Putamen (tissue), 1 donor: ENCODE data around the gene SMAP2.

Experiments used
- DNase-seq: peaks from one replicate; pipeline ENCODE4 v3.0.0-alpha.2; 2016; ENCODE audit warnings: low spot score

The SMAP2 gene

DNA sequence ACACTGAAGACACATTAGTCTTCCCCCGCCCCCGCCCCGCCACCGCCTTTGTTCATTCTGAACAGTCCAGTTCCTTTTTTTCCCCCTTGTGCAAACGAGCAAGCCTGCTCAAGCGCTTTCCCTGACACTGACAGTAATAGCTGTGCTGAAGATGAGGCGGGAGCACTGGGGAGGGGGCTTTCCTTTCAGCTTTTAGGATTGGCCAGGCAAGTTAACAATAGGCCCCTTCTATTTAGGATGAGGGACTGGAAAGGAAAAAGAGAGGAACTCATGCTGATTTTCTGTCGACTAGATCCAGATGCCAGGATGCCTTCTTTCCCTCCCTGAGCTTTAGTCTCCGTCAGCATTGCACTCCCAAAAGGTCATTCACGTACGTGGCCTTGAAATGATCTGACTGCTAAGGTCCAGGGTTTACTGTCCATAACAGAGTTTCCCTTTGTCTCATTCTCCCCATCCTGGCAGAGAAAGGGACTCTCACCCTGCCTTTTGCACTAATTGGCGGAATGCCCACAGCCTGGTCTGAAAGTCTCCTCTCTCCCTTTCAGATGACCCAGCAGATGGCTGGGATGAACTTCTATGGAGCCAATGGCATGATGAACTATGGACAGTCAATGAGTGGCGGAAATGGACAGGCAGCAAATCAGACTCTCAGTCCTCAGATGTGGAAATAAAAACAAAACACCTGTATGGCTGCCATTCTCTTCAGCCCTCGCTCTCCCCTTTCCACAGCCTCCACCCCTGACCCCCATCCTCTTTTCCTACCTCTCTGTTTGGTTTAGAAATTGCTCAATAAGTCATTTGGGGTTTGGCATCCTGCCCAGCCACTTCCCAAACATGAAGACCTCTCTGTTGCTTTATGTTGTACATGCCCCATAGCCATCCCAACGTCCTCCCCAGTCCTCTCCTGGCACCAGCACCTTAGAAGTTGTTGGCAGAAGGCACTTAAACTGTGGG is 48.2 kb downstream of the SMAP2 start:
- peak; percentile 72 for DNase-seq

DNA sequence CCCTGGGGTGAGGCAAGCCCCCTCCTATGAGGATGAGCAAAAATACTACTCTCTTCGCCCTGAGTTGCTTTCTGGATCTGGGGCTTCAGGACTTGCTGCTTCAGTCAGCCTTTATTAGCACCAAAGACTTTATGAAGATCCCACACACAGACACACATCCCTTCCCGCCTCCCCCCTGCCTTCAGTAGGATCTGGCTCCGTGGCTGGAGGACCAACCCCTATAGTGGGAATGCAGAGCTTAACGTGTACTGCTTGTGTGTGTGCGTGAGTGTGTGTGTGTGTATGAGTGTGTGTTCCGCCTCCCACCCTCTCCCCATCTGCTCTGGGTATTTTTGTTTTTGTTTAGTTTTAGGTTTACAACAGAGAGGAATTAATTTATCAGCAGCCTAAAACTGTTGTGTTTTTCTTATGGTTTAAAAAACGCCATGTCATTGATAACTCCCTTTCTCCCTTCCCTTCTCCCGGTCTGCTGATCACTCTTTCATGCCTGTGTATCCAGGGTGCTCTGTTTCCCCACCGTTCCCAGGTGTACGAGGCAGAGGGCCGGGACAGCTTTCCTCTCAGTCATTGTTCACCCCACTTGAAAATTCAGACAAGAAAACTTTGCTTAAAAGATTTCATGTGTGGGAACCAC is 49.2 kb downstream of the SMAP2 start:
- DNase-seq, result no peak

DNA sequence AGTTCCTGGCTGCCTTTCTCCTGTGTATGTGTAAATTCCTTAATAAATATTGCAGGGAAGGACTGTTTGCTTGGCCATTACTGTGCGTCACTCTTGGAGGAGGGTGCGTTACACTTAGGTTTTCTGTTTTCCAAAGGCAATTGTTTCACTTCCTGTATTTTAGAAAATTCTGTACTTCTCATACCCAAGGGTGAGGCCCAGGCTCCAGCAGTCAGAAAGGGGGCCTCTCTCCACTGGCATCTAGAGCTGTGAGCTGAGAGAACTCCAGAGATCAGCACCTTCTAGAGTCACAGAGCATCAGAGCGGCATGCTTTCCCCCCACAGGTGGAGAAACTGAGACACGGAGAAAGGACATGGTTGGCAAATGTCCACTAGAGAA is 49.7 kb downstream of the SMAP2 start:
- DNase-seq, result no peak

DNA sequence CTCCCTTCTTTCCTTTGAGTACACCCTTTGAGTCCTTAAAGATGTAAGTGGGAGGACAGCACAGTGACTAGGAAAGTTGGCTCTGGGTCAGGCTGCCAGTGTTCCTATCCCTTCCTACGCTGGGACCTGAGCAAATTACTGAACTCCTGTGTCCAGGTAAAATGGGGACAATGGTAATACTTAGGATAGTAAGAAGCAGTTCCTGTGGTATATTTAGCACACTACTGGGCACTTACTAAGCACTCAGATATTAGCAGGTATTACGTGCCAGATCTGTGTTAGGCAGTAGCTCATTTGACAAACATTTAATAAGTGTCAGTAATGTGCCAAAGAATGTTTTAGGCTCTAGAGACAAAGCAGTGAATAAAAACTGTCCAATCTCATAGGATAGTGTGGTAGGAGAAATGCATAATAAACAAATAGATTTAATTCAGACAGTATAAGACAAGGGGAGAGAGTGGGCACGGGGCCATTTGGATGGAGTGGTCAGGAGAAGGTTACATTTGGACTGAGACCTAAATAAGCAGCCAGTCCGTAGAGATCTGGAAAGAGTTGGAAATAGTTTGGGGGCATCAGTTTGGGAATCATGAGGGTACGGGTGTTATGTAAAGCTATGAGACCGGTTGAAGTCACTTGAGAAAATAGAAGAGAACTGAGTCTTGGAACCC is 50.6 kb downstream of the SMAP2 start:
- DNase-seq, result no peak

DNA sequence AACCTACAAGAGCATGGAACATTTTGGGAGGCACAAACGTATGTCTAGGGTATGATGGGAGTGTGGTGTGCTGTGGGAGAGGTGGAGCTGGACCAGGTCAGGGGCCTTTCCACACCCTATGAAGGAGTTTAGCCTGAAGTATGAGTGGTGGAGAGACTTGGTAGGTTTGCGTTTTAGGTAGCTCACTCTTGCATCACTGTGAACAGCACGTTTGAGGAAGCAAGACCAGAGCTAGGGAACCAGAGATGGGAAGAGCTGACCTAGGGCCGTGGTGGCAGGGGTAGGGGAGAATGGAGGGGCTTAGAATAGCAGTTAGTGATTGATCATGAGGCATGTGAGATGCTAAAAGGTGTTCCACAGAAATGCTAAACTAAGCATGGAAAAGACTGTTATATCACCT is 51.7 kb downstream of the SMAP2 start:
- no peak for DNase-seq

DNA sequence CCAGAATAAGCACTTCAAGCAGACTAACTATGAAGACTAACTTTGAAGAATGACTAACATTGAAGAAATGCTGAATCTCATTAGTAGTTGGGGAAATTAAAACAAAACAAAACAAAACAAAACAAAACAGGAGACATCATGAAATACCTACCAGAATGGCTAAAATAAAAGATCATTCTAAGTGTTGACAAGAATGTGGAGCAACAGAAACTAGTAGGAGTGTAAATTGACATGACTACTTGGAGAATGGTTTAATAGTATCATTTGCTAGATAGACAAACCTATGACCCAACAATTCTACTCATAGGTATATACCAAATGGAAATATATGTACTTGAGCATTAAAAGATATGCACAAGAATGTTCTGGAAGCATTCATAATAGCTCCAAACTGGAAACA is 57.9 kb downstream of the SMAP2 start:
- DNase-seq, result no peak

DNA sequence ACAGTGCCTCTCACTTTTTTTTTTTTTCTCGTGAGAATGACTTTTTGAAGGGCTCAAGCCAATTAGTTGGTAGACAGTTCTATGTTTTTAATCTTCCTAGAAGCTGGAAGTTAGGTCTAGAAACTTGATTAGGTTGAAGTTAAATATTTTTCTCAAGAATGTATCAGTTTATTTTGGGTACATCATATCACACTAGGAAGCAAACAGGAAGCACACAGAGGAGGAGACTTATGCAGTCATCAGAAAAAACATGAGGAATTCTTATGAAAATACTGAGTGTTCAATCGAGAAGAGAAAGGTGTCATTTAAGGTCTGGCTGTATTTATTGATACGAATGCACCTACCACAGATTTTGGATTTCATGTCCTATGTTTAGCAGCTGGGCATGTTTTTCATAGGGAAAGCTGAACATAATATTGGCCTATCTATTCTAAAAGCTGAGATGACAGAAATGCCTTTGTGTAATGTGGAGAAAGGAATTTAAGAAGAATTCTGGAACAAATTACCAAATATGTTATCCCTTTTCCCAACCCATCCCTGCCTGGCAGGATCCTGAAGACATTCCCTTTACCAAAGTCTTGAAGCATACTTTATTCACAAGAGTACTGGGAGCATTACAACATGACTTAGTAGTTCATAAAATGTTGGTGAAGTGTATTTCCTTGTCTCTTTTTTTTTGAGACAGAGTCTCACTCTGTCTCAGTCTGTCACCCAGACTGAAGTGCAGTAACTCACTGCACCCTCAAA is 59.3 kb downstream of the SMAP2 start:
- no peak for DNase-seq

DNA sequence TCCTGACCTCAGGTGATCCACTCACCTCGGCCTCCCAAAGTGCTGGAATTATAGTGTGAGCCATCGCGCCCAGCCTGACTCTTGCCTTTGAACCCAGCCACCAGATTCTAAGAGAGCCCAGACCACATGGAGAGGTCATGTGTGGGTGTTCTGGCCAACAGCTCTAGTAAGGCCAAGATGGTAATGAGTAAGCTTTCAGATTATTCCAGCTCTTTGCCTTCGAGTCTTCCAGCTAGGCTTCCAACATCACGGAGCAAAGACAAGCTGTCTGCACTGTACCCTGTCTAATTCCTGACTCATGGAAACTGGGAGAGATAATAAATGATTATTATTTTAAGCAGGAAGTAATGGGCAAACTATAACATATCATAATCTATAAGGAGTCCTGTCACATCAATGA is 61.9 kb downstream of the SMAP2 start:
- no peak for DNase-seq

DNA sequence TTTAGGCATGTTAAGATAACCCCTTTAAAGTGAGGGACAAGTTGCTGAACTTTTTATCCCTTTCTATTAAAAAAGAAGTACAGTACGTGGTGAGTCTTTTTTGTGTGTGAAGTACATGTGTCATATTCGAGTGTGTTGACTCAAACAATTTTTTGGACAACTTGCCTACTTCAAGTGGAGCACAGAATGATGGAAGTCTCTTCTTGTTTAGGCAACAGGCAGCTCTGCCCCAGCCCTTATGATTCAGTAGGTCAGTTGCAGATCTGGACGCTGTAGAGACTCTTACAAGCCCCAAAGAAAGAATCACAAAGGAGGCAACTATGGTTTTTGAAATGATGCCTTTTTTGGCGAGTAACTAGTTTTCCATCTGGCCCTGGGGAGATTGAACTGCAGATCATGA is 62.3 kb downstream of the SMAP2 start:
- DNase-seq, result no peak

DNA sequence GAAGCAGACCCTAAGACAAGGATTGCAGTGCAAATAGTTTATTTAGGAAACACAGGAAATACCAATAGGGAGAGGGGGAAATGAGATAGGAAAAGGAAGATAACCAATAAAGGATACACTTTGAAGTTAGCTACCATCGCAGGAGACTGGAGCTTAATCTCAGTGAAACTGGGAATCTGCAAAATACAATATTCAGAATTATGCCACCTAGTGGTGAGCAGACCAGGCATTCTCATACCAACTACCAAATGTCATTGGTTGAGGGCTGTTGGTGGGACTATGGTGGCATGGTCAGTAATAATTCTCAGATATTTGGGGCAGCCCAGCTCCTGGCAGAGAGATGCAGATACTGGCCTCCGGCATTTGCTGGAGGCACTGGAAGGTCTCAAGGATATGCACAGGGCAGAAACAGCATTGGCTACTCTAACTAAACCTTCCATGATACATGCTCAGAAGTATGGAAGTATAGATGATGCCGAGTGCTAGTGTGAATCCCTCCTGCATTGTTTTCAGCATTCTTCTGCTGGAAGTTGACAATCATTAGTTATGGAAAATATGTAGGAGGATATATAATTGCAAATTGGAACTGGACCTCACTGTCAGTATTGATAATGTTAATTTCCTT is 65.0 kb downstream of the SMAP2 start:
- DNase-seq, result peak; percentile 26

DNA sequence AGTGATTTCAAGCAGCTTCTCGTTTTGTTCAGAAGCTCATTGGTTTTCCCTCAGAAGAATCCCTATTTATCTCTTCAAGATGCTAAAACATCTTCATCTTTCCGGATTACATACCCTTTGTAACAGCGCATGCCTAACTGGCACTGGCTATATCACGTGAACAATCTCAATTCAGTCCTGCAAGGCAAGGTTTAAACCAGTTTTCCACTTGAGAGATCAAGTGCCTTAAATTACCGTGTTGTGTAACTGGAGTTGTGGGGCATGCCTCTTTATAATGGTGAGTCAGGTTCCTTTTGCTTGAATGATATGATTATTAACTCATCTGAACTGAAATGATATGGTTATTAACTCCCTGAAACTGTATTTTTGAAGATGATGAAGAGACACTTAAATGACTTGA is 65.7 kb downstream of the SMAP2 start:
- DNase-seq, result no peak

DNA sequence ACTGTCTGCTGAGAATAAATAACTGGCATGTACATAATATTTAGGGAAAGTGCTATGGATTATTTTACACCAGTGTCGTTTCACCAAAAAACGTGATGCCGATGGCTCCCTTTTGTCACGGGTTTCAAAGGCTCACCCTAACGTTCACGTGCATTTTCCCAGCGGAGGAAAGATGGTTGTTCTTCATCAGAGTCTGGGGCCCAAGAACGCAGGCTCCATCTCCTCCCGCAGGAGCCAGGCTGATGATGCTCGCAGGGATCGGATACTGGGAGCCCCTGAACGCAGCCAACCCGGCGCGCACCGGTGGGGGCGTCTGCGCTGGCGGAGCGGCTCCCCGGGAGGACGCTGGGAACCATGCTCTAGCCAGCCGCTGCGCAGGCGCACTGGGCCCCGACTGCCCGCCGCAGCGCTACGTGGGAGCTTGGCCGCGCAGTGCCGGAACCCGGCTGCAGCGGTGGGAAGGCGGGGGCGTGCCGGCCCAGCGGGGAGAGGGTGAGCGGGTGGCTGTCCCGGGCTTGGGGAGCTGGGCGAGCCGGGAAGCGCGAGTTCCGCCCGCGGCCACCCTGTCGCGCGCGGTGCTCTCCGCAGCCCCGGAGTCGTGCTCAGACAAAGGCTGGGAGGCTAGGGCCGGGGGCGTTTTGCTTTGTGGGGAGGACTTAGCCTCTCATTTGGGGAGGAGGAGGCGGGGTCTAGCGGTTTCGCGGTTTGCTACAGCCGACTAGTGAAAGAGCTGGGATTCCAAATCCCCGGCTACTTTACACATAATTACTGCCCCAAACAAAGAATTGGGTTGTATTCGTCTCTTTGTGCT is 76.4 kb downstream of the SMAP2 start, which contains the start of gene ZFP69B:
Gene ZFP69B, plus strand, starts transcription at position 793 of the 811 bp plus-strand sequence. CDS start 486 bp downstream, outside the sequence.
- DNase-seq, result peak; percentile 89

DNA sequence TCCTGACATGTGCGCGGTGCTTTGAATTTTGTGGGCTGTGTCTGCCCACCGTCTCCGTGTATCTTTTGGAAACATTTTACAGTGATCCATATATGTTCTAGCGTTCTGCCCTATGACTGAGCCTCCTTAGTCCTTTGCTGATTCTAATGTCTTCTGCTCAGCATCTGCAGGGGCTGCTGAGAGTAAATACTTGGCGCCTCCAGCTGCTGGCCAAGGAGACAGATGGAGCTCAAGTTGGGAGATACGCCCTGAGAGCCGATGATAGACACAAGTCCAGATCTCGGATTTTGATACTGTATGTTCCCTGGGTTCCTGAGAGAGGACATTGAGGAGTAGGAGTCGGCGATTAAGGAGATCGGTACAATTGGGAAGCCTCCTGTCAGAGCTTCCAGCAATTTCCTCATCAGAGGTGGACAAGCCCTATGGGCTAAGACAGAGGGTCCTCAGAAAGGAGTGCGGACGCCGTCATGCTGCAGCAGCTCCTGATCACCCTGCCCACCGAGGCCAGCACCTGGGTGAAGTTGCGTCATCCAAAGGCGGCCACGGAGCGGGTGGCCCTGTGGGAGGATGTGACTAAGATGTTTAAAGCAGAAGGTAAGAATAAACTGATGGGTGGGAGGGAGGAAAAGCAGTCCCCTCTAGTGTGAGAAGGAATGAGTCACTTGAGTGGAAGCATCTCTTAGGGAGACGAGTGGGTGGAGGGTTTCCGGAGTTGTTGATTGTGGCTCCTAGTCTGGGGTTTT is 77.1 kb downstream of the SMAP2 start:
- peak; percentile 62 for DNase-seq

DNA sequence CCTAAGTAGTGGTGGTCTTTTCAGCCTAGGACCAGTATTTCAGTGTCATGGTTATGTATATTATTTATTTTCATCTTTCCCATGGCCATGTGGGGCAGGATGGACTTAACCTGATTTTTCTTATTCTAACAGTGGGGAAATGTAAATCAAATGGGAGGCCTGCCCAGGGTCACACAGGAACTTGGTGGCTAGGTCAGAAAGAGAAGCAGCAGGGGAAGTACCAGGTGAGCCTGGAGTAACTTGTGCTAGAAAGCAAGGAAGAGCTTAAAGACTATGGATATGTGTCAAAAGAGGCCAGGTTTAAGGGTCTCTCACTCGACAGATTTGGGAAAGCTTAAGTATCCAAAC is 77.7 kb downstream of the SMAP2 start:
- DNase-seq, result no peak

DNA sequence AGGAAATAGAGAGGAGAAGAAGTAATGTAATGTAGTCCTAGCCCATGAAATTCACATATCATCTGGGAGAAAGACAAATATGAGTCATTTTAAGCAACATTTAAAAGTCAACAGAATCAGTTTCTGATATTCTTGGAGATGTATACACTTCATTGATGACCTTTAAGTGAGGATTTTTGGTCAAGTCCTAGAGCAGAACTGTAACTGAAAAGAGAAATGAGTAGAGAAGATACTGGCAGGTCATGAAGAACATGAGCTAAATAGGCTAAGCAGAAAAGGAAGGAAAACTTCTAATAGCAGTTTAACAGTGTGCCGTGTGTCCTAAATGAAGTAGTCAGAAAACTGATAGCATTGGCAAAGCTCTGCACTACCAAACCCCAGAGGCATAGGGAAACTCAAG is 81.3 kb downstream of the SMAP2 start:
- no peak for DNase-seq

DNA sequence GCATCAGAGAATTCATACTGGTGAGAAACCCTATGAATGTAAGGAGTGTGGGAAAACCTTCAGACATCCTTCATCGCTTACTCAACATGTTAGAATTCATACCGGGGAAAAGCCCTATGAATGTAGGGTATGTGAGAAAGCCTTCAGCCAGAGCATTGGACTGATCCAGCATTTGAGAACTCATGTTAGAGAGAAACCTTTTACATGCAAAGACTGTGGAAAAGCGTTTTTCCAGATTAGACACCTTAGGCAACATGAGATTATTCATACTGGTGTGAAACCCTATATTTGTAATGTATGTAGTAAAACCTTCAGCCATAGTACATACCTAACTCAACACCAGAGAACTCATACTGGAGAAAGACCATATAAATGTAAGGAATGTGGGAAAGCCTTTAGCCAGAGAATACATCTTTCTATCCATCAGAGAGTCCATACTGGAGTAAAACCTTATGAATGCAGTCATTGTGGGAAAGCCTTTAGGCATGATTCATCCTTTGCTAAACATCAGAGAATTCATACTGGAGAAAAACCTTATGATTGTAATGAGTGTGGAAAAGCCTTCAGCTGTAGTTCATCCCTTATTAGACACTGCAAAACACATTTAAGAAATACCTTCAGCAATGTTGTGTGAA is 89.5 kb downstream of the SMAP2 start:
- no peak for DNase-seq

DNA sequence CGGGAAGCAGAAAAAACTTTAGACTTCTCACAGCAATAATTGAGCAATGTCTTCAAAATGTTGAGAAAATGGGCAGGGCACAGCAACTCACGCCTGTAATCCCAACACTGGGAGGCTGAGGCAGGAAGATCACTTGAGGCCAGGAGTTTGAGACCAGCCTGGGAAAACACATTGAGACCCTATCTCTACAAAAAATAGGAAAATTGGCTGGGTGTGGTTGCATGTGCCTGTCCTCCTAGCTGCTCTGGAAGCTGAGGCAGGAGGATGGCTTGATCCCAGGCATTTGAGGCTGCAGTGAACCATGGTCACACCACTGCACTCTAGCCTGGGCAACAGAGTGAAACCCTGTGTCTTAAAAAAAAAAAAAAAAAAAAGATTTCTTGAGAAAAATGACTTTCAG is 95.8 kb downstream of the SMAP2 start:
- DNase-seq, result no peak
